VCaP (cell line): ENCODE data around the gene LRRC55.

Source experiments
- H3K27ac ChIP-seq: fragments of 450-650 bp; 2 replicates; pipeline ENCODE4 v1.5.1; 2017
- CTCF ChIP-seq: fragments of 450-650 bp; conservative IDR thresholded peaks from 2 replicates; pipeline ENCODE4 v1.5.1; 2017; ENCODE audit warnings: mild to moderate bottlenecking, moderate library complexity

LRRC55 gene

GRCh38 chr11:57203359-57203758 lies 21.6 kb downstream of the LRRC55 start:
- TF ChIP-seq CTCF = no peak
- no peak overlapping the region for H3K27ac ChIP-seq

- H3K27ac ChIP-seq = no peak overlapping the region
- TF ChIP-seq CTCF = no peak
Observed at GRCh38 chr11:57203882-57204480, 22.2 kb downstream of the LRRC55 start.

GRCh38 chr11:57205041-57205641 lies 23.4 kb downstream of the LRRC55 start:
- no peak overlapping the region for H3K27ac ChIP-seq
- no peak for TF ChIP-seq CTCF

GRCh38 chr11:57207168-57207567 lies 25.4 kb downstream of the LRRC55 start:
- TF ChIP-seq CTCF = no peak
- H3K27ac ChIP-seq = no peak overlapping the region

- no peak for TF ChIP-seq CTCF
- H3K27ac ChIP-seq = no peak overlapping the region
Observed at GRCh38 chr11:57210781-57211180, 29.0 kb downstream of the LRRC55 start.

GRCh38 chr11:57213342-57214097 lies 31.8 kb downstream of the LRRC55 start:
- TF ChIP-seq CTCF = no peak
- no peak overlapping the region for H3K27ac ChIP-seq

- H3K27ac ChIP-seq = no peak overlapping the region
- no peak for TF ChIP-seq CTCF
Observed at GRCh38 chr11:57214098-57214417, 32.3 kb downstream of the LRRC55 start.
